Tongue (tissue), 2 donors: ENCODE measurements around the gene DYRK1A. TPM values are rescaled to one million over a fixed set of nuclear protein-coding genes. Genes with fewer than 3 reads are reported as not detected.
"Not testable (repeated sequence)": the region's sequence is repeated elsewhere in the genome, so short reads cannot be mapped to it uniquely, and the experiment has no call there.

Experiments
- DNase-seq: peaks from one replicate; pipeline ENCODE4 v3.0.0-alpha.2; 2015
- total RNA-seq: library from RNA; depleted of rRNA; stranded (reverse); fragments of >200 nt; gene quantifications from one replicate; pipeline ENCODE4 v1.2.3, GENCODE V29; 2014

Gene DYRK1A
- 150 TPM for total RNA-seq

DNA sequence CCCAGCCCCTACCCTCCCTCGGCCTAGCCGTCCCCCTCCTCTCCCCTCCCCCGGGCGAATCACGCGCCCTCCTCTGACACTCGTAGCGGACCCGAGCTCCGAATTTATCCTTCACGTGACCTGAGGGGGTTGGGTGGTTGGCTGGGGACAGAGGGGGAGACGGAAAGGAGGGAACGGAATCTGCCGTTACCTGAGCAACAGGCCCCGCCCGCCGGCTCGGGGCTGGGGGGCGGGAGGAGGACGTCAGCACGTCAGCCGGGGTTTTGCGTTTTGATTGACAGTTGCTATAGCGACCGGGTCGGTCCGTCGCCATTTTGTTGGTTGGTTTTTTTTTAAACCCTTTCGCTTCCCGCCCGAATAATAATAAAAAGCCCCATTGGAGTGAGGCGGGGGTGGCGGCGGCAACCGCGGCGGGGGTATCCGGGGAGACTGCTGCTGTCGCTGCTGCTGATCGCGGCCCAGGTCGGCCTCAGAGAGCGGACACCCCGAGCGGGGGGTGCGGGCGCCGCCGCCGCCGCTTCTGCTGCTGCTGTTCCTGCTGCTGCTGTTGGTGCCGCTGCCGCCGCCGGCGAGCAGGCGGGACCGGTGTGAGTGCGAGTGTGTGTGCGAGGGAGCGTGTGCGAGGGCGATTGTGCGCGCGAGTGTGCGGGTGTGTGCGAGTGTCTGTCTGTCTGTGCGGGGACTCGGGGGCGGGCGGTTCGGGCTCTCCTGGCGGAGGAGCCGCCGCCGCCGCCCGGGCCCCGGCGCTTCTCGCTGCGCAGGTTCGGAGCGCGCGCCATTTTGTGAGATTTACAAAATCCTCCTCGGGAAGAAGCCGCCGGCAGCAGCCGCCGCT lies at the start of gene DYRK1A:
TSS of gene DYRK1A (plus strand) at position 292 of the 835 bp plus-strand sequence. CDS start 53,602 bp downstream, outside the sequence.
- peak; percentile 100 for DNase-seq

GRCh38 chr21:37319551-37319950 lies 47.0 kb upstream of the DYRK1A start:
- DNase-seq, result no peak

DNA sequence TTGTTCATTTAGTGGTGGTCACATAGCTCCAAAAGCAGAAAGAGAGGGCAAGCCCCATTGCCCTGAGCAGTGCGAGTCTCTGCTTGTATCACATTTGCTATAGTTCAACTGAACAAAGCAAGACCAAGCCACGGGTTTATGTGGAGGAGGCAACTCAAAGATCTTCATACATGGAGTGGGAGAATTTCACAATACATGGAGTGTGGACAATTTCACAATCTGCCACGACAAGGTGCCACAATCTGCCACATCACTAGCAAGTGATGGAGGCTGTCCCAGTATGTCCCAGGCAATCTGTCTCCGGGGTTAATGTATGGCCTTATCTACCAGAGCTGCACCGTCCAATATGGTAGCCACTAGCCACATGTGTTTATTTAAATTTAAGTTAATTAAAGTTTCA lies 44.5 kb upstream of the DYRK1A start:
- DNase-seq, result no peak

- DNase-seq, result no peak
These were observed 42.0 kb upstream of the DYRK1A start for GRCh38 chr21:37324558-37324957.

DNA sequence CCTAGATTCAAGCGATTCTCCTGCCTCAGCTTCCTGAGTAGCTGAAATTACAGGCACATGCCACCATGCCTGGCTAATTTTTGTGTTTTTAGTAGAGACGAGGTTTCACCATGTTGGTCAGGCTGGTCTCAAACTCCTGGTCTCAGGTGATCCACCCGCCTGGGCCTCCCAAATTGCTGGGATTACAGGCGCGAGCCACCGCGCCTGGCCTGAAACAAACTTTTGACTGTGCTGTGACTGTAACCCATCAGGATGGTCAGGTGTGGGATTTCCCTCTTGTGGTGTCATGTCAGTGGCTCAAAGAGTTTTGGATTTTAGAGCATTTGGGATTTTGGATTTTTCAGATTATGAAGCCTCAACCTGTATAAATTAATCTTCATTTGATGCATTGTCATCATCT lies 38.4 kb upstream of the DYRK1A start:
- DNase-seq, result not testable (repeated sequence)

DNA sequence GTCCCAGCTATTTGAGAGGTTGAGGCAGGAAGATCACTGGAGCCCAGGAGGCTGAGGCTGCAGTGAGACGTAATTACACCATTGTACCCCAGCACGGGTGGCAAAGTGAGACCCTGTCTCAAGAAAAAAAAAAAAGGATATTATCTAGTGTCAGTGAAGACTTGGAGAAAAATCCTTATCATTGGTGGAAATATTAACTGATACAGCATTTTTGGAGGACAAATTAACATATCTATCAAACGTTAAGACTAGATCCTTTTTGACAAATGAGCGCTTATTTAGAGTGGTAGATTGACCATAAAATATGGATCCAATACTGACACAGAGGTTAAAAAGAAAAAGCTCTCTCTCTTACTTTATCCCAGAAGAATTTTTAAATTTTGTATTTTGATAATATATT lies 35.2 kb upstream of the DYRK1A start:
- no peak for DNase-seq

GRCh38 chr21:37335053-37335452 lies 31.5 kb upstream of the DYRK1A start:
- no peak for DNase-seq

GRCh38 chr21:37337179-37337578 lies 29.4 kb upstream of the DYRK1A start:
- DNase-seq, result no peak

DNA sequence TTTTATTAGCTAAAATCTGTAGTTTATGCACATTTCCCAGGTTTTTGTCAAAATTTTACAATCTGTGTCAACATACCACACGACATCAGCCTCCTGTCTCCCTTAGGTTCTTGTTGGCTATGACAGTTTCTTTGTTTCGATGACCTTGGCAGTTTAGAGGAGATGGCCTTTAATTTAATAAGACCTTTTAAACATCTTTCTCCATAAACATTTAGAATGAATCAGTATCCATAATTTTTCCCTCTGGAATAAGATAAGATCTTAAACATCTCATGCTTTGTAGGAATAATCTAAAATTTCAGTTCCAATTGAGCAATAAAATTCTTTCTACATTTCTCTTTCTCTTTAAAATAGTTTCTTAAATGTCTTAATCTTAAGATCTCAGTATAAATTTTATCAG lies 28.7 kb upstream of the DYRK1A start:
- no peak for DNase-seq

DNA sequence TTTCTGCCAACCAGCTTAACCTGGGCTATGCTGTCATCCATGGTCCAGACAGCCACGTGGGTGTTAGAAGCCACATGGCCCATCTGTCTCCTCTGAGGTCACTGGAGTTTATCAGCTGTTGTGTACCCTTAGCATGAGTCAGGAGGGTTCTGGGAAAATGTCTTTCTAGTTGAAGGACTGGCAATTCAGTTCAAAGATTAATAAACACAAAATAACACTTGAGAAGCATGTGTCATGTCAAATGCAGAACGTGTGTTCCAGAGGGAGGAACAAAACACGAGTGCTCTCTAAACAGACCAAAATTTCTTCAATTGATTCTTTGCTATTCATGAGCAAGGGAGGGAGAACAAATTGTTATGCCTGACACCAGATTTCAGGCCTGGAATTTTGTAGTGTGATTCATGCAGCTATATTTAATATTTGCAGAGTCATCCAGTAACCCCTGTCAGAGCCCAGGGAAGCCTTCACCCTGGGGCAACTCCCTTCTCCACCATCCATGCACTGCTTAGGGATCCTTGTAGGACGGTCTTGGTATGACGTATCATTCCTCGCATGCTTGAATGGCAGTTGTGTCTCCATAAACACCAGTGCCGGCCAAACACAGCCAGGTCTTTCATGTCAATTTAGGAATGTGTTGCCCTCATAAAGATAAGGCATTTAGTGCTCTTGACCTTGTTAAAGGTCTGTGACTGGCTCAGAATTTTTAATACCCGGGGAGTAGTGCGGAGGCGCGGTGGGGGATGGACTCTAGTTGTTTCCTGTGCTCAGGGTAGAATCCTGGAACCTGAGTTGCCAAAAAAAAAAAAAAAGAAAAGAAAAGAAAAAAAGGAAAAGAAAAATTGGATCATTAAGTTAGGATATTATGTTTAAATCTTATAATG lies 27.7 kb upstream of the DYRK1A start:
- DNase-seq, result peak; percentile 55

DNA sequence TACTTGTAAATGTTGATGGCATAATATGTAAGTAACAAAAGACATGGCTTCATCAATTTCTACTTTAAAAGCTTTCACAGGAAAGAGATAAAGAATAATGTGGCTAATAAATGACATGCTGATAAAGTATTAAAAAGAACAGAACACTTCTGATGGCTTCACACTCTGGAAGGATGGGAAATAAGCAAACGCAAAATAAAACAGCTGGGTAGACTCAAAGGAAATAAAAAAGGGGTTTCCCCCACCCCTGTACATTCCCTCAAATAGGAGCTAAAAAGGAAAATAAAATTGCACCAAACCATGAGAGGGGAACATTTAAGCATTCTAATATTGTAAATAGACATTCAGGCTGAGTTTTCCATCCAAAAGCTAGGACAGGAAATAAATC lies 27.0 kb upstream of the DYRK1A start:
- no peak for DNase-seq

DNA sequence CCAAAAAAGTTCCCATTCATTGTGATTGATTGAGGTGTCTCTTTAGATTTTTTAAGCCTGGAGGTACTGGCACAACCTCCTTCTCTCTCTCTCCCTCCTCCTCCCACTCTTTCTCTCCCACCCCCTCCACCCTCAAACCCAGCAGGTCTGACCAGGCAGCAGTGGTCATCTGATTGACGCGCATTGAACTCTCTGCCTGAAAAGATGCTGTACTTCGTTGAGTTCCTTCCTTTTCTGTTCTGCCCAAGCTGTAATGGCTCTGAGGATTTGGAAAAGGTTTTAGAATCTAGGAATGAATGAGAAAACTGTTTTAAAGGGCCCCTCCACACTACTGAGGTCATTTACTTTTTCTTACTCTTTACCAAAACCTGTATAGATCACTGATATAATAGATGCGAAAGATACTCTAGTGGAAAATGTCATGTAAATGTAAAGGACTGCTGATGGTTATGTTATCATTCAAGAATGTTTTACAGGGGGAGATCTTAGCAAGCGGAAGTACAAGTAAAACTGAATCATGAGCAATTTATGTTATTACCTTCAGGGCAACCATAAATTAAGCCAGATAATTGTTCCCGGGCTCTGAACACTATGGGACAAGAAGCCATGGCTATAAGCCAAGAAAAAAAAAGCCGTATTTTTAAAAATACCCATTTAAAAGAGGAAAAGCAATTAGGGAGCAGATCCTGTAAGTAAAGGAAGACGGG lies 25.2 kb upstream of the DYRK1A start:
- no peak for DNase-seq

GRCh38 chr21:37342046-37342632 lies 24.4 kb upstream of the DYRK1A start:
- no peak for DNase-seq

DNA sequence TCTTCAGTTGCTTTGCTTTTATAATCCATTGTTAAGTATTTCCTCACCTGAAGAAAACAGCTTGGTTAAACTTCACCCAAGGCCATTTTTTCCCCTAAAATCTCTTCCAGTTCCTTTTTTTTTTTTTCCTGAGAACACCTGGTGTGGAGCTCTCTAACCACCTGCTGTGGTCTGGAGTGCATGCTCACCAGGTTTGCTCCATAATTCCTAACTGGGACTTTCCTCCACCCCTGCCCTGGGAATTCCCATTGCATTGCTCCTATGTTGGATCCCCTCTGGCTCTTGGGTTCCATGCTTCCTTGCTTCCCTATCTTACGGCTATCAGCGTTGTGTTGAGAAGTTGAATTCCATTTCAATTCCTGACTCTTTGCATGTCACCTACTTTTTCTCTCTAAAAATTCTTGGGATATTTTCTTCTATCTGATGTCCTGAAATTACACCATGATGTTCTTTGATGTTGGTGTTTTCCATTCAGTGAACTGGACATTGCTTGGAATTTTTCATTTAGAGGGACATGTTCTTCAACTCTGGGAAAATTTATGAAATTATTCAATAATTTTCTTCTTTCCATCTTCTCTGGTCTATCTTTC lies 19.6 kb upstream of the DYRK1A start:
- no peak for DNase-seq

- DNase-seq, result no peak
These were observed 17.9 kb upstream of the DYRK1A start for GRCh38 chr21:37348664-37349063.

GRCh38 chr21:37350472-37350871 lies 16.1 kb upstream of the DYRK1A start:
- DNase-seq, result no peak

- no peak for DNase-seq
These were observed 9.9 kb upstream of the DYRK1A start for GRCh38 chr21:37356706-37357105.

DNA sequence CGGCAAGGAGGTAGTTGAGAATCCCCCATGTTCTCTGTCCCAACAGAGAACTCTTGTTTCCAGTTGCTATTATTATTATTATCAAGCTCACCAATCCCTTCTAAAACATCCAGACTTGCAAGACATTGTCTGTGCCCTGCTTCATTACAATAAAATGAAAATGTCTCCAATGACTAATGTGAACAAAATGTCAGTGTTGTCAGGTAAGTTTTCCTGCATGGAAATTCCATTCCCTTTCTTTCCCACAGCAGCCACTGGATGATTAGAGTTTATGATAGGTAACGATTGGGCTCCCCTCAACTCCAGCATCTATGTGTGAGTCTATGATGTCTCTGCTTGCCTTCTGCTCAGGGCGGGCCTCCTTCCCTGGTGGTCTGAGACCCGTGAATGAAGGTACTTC lies 8.9 kb upstream of the DYRK1A start:
- no peak for DNase-seq

- peak; percentile 6 for DNase-seq
These were observed 8.2 kb upstream of the DYRK1A start for GRCh38 chr21:37358397-37358796.

- DNase-seq, result no peak
These were observed 2.6 kb upstream of the DYRK1A start for GRCh38 chr21:37363936-37364335.

DNA sequence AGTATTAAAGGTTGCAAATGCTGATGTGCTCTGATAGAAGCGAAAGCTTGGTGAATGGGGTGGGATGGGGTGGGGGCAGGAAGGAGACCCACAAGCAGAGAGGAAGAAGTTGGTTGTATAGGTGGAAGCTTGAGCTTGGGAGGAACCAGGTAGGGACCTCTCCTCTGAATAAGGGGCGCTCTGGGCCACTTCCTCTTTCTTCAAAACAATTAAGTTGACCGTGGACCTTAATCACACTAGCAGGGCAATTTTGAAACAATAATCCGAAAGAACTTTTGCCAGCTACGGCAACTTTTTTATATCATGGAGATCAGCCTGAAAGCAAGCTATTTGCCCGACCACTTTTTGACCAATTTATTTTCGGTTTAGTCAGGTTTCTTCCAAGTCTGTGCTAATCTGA lies 1.9 kb upstream of the DYRK1A start:
- no peak for DNase-seq
